LNCaP clone FGC (cell line): ENCODE data around the gene CYP4X1.
"Not testable (repeated sequence)": the region's sequence is repeated elsewhere in the genome, so short reads cannot be mapped to it uniquely, and the experiment has no call there.

Experiments used
- DNase-seq: peaks from one replicate; pipeline ENCODE4 v3.0.0-alpha.2; 2011; ENCODE audit warnings: low read depth
- H3K4me3 ChIP-seq: 2 replicates; pipeline ENCODE4 v1.5.1; 2011; ENCODE audit warnings: mild to moderate bottlenecking, low read depth, low read length, control low read depth
- TF ChIP-seq, protein P1 (sequence below): IDR thresholded peaks from 2 replicates; pipeline ENCODE4 v1.5.1; 2012; ENCODE audit warnings: mild to moderate bottlenecking; ENCODE audit not compliant: control insufficient read depth, insufficient read depth; ENCODE audit errors: extremely low read depth

The CYP4X1 gene

DNA sequence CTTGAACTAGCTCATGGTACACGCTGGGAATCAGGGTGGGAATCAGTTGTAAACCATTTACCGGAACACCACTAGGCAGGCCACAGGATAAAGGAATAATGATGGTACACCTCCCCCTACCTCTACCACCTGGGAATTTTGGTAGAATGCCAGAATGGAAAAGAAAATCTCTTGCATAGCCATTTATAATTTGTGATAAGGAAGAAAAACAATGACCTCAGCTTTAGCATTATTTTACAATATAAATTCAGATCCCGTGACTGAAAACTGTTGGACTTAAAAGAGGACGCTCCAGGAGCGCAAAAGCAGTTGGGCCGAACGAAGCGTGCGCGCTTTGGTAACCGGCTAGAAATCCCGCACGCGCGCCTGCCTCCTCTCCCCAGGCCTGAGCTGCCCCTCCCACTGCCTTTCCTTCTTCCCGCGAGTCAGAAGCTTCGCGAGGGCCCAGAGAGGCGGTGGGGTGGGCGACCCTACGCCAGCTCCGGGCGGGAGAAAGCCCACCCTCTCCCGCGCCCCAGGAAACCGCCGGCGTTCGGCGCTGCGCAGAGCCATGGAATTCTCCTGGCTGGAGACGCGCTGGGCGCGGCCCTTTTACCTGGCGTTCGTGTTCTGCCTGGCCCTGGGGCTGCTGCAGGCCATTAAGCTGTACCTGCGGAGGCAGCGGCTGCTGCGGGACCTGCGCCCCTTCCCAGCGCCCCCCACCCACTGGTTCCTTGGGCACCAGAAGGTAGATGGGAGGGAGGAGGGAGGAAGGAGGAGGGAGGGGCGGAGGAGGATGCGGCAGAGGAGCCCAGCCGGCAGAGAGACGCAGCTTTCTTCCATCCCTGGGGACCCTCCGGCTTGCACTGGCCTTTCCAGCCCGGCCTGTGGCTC is at the start of gene CYP4X1:
Gene CYP4X1 (plus strand): TSS at position 402 of the 873 bp plus-strand sequence. CDS start 149 bp downstream, at position 551.
- H3K4me3 ChIP-seq: no peak within 1 kb of the TSS
- TF ChIP-seq, protein P1, sequence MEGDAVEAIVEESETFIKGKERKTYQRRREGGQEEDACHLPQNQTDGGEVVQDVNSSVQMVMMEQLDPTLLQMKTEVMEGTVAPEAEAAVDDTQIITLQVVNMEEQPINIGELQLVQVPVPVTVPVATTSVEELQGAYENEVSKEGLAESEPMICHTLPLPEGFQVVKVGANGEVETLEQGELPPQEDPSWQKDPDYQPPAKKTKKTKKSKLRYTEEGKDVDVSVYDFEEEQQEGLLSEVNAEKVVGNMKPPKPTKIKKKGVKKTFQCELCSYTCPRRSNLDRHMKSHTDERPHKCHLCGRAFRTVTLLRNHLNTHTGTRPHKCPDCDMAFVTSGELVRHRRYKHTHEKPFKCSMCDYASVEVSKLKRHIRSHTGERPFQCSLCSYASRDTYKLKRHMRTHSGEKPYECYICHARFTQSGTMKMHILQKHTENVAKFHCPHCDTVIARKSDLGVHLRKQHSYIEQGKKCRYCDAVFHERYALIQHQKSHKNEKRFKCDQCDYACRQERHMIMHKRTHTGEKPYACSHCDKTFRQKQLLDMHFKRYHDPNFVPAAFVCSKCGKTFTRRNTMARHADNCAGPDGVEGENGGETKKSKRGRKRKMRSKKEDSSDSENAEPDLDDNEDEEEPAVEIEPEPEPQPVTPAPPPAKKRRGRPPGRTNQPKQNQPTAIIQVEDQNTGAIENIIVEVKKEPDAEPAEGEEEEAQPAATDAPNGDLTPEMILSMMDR: no peak
- DNase-seq: no peak

DNA sequence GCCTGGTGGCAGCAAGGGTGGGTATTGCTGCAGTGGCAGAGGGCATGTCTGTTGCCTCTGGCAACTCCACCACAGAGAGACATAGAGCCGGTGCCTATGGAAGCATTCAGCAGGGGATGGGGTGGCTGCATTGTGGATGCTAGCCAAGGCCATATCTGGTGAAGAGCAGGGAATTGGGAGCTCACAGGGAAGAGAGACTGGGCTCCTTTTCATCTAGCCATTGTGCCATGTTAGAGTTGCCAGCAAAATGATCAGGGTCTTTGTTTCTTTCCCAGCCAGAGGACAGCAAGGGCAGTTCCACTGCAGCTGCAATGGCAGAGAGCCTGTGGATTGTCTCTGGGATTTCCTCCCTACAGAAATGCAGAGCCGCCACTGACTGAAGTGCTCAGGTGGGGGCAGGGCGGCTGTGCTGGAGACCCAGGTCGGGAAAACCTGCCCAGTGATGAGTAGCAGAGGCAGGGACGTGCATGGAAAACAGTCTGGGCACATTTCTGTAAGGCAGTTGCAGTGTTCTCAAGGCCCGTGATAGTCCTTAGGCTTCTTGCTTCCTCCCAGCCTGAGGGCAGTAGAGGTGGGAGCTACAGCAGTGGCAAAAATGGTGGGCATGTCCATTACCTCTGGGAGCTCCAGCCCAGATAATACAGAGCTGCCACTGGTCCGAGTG is 40.2 kb upstream of the CYP4X1 start:
- no peak for DNase-seq
- H3K4me3 ChIP-seq: no peak overlapping the region
- TF ChIP-seq, protein P1: no peak

GRCh38 chr1:46983830-46984586 is 39.5 kb upstream of the CYP4X1 start:
- TF ChIP-seq, protein P1: no peak
- DNase-seq: no peak

DNA sequence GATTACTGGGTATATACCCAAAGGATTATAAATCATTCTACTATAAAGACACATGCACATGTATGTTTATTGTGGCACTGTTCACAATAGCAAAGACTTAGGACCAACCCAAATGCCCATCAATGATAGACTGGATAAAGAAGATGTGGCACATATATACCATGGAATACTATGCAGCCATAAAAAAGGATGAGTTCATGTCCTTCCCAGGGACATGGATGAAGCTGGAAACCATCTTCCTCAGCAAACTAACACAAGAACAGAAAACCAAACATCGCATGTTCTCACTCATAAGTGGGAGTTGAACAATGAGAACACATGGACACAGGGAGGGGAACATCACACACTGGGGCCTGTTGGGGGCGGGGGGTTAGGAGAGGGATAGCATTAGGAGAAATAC is 32.9 kb upstream of the CYP4X1 start:
- DNase-seq, H3K4me3 ChIP-seq: not testable (repeated sequence)

More at GRCh38 chr1:46983830-46984586, 39.5 kb upstream of the CYP4X1 start:
- no peak overlapping the region for H3K4me3 ChIP-seq

GRCh38 chr1:46991083-46991923 is 32.2 kb upstream of the CYP4X1 start:
- TF ChIP-seq, protein P1: peak; percentile 53
- H3K4me3 ChIP-seq: no peak overlapping the region
- peak; percentile 15 for DNase-seq

DNA sequence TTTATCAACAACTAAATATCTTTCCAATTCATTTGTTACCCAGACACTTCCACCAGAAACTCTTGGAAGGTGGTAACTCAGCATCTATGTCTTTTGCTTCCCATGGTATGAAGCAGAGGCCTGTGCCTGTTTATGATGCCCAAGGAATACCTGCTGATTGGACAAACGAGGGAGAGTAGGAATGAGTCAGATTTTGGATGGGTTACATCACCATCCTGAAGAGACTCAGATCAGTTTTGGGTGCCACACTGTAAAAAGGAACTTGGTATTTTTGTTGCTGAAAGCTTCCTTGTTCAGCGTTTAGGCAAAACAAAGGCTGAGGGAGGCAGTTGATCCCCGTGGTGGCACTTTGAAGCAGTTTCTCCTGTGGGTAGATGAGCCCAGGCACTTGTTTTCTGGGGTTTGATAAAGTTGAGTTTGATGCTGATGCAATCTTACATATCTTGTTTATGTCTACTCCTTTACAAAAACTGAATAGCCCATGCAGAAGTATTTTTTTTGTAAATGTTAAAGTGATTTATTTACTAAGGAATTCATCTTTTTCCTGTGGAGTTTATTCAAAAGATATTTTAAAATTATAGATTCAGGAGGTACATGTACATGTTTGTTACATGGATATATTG is 26.7 kb upstream of the CYP4X1 start:
- no peak for DNase-seq
- TF ChIP-seq, protein P1: no peak

More for the DNA sequence above, 26.7 kb upstream of the CYP4X1 start:
- H3K4me3 ChIP-seq: no peak overlapping the region
